K562 (cell line): ENCODE data around the gene ZNF277. TPM values are rescaled to one million over a fixed set of nuclear protein-coding genes. Genes with fewer than 3 reads are reported as not detected.

ENCODE experiments used
- ATAC-seq: fragments of 200-7000 bp; cut with Tn5 transposase; 3 replicates; pipeline ENCODE4 v1.9.1; 2020; ENCODE audit warnings: moderate library complexity
- BruUV-seq: library from RNA; stranded (reverse); fragments of 400-500 nt; replicated peaks from 2 replicates; lab custom pipeline; 2021; lab: Mats Ljungman, UMichigan
- CTCF ChIA-PET: fragments of 300-600 bp; formaldehyde crosslinking; extraction: SDS; loops from one replicate; lab custom pipeline; 2021; ENCODE audit warnings: low intra/inter-chr PET ratio; lab: Yijun Ruan, JAX
- POLR2A ChIA-PET: fragments of 300-600, 350-650 bp; sonication (Branson Sonifier 250); formaldehyde crosslinking; extraction: SDS; loops from one replicate; lab custom pipeline; 2021; ENCODE audit warnings: antibody characterized with exemption, inconsistent platforms; lab: Yijun Ruan, JAX
- DNase-seq, 4 experiments: peaks; one replicate each; pipeline versions ENCODE4 v3.0.0 to v3.0.0-alpha.2; 2011 to 2018; ENCODE audit warnings: low spot score in 3 of 4, mixed read lengths in 3 of 4; ENCODE audit errors: extremely low read depth in 1 of 4
- FAIRE-seq: peaks from 2 replicates; lab custom pipeline; 2011; peaks lifted over from hg19 to GRCh38; lab: Jason Lieb, UNC
- H2AFZ ChIP-seq: 2 replicates; pipeline ENCODE4 v1.6.0; 2011; ENCODE audit warnings: low read depth, low read length, control low read depth, inconsistent platforms
- H3K27ac ChIP-seq: fragments of 200-600 bp; 3 replicates; pipeline ENCODE4 v1.8.0; 2011; ENCODE audit warnings: low read depth, mild to moderate bottlenecking, control low read depth, inconsistent platforms, low read length, moderate library complexity, mixed read lengths; ENCODE audit errors: extremely low read depth
- H3K27me3 ChIP-seq, 2 experiments: fragments of 300-600 bp in 1 of 2; 2 replicates in 1 of 2; 3 replicates in 1 of 2; pipeline versions ENCODE4 v1.6.0 to v1.8.0; 2011; ENCODE audit warnings: inconsistent platforms in 2 of 2, low read length in 2 of 2, mild to moderate bottlenecking in 1 of 2, mixed read lengths in 1 of 2, moderate library complexity in 1 of 2; ENCODE audit not compliant: control insufficient read depth in 2 of 2, insufficient read depth in 2 of 2
- H3K36me3 ChIP-seq: fragments of 300-600 bp; 3 replicates; pipeline ENCODE4 v1.8.0; 2011; ENCODE audit warnings: mild to moderate bottlenecking, low read length, inconsistent platforms; ENCODE audit not compliant: control insufficient read depth, insufficient read depth
- H3K4me1 ChIP-seq, 2 experiments: fragments of 200-600 bp in 1 of 2; replicated peaks in 1 of 2; 2 replicates in 1 of 2; 3 replicates in 1 of 2; pipeline versions ENCODE4 v1.5.1 to v1.8.0; 2011; ENCODE audit warnings: inconsistent platforms in 2 of 2, low read length in 2 of 2, mild to moderate bottlenecking in 1 of 2, mixed read lengths in 1 of 2, moderate library complexity in 1 of 2; ENCODE audit not compliant: control insufficient read depth in 2 of 2, insufficient read depth in 2 of 2
- H3K4me2 ChIP-seq: 2 replicates; pipeline ENCODE4 v1.6.1; 2011; ENCODE audit warnings: low read length, control low read depth, inconsistent platforms, mixed read lengths; ENCODE audit not compliant: insufficient read depth
- H3K4me3 ChIP-seq: fragments of 200-600 bp; sonication (generic), shearing (Covaris generic); 2 replicates; pipeline ENCODE4 v1.5.1; 2016; ENCODE audit warnings: control low read depth, inconsistent platforms
- H3K79me2 ChIP-seq: fragments of 200-600 bp; 3 replicates; pipeline ENCODE4 v1.8.0; 2011; ENCODE audit warnings: low read length, inconsistent platforms; ENCODE audit not compliant: control insufficient read depth, insufficient read depth
- H3K9ac ChIP-seq, 2 experiments: 2 replicates each; pipeline versions ENCODE4 v1.6.0 to v1.6.1; 2011; ENCODE audit warnings: low read depth in 2 of 2, low read length in 2 of 2, control low read depth in 1 of 2, inconsistent platforms in 1 of 2, mild to moderate bottlenecking in 1 of 2, mixed read lengths in 1 of 2; ENCODE audit not compliant: insufficient read depth in 1 of 2
- H3K9me1 ChIP-seq: one replicate; pipeline ENCODE4 v1.6.0; 2011; ENCODE audit warnings: inconsistent platforms, mild to moderate bottlenecking, low read length, moderate library complexity; ENCODE audit not compliant: control insufficient read depth, insufficient read depth
- H3K9me3 ChIP-seq: replicated peaks from 2 replicates; pipeline ENCODE4 v1.5.1; 2011; ENCODE audit warnings: low read depth, low read length, inconsistent platforms; ENCODE audit not compliant: control insufficient read depth, insufficient read depth
- H4K20me1 ChIP-seq: replicated peaks from 2 replicates; pipeline ENCODE4 v1.6.1; 2011; ENCODE audit warnings: low read length, inconsistent platforms, mixed read lengths; ENCODE audit not compliant: control insufficient read depth, insufficient read depth
- ADNP ChIP-seq: fragments of 200-800 bp; sonication (Bioruptor generic); IDR thresholded peaks from 2 replicates; pipeline ENCODE4 v1.6.1; 2016; ENCODE audit warnings: missing genetic modification characterization, missing compliant biosample characterization
- EP300 ChIP-seq: IDR thresholded peaks from 2 replicates; pipeline ENCODE4 v1.6.1; 2012; ENCODE audit warnings: low read length, improper control_type of control experiment
- EZH2 ChIP-seq: IDR thresholded peaks from 2 replicates; pipeline ENCODE4 v1.6.1; 2012; ENCODE audit warnings: low read depth, mild to moderate bottlenecking, inconsistent platforms, low read length, borderline replicate concordance
- GABPB1 ChIP-seq: sonication (generic); formaldehyde crosslinking; IDR thresholded peaks from 2 replicates; pipeline ENCODE4 v1.8.0; 2022; ENCODE audit warnings: mild to moderate bottlenecking, missing genetic modification reagents
- IRF2 ChIP-seq: sonication (generic); formaldehyde crosslinking; IDR thresholded peaks from 2 replicates; pipeline ENCODE4 v1.8.1; 2022; ENCODE audit warnings: mild to moderate bottlenecking, missing genetic modification reagents
- LCOR ChIP-seq: sonication (generic); formaldehyde crosslinking; IDR thresholded peaks from 2 replicates; pipeline ENCODE4 v1.8.0; 2022; ENCODE audit warnings: mild to moderate bottlenecking, missing genetic modification reagents
- NFIC ChIP-seq: fragments of 450-650 bp; IDR thresholded peaks from 2 replicates; pipeline ENCODE4 v1.6.1; 2017; ENCODE audit warnings: mild to moderate bottlenecking, inconsistent platforms
- NFRKB ChIP-seq: fragments of 450-650 bp; IDR thresholded peaks from 2 replicates; pipeline ENCODE4 v1.6.1; 2016; ENCODE audit warnings: low read depth
- SIRT6 ChIP-seq: IDR thresholded peaks from one replicate; pipeline ENCODE4 v1.6.1; 2012; ENCODE audit warnings: low read depth, mild to moderate bottlenecking, control low read depth, inconsistent platforms, low read length, moderate library complexity
- SNIP1 ChIP-seq: fragments of 450-650 bp; IDR thresholded peaks from 2 replicates; pipeline ENCODE4 v1.7.1; 2017; ENCODE audit warnings: low read depth, mild to moderate bottlenecking
- ZEB2 ChIP-seq: fragments of 450-650 bp; IDR thresholded peaks from 2 replicates; pipeline ENCODE4 v1.6.1; 2016
- WGBS: fragments of 100-300 bp; shearing (Covaris generic); methylation state at CpG from one replicate; pipeline ENCODE4 v1.1.6; 2016; ENCODE audit warnings: low coverage, mixed read lengths; ENCODE audit not compliant: insufficient coverage; ENCODE audit errors: missing lambda C conversion rate; 5-methylcytosine and 5-hydroxymethylcytosine counted together
- in situ Hi-C: fragments of 300-500 bp; cut with MboI; formaldehyde crosslinking; loops from 4 replicates; pipeline ENCODE4 v1.15.0; 2018; ENCODE audit warnings: inconsistent platforms, mixed read lengths
- intact Hi-C: fragments of 100-400 bp; cut with micrococcal nuclease; formaldehyde crosslinking; loops from 2 replicates; pipeline ENCODE4 v1.14.2; 2022
- polyA plus RNA-seq, 8 experiments: library from polyadenylated mRNA; depleted of rRNA in 4 of 8; stranded (reverse) in 5 of 8; unstranded in 3 of 8; fragments of >200 nt; fragmentation: Nextera tagmentation in 2 of 8; fragmentation: Illumina TruSeq in 1 of 8; extraction: Ambion mirVana in 2 of 8; extraction: Trizol in 1 of 8; gene quantifications; 2 replicates each; pipeline versions ENCODE4 v1.2.1 to v1.2.3, GENCODE V29; 2011 to 2014; ENCODE audit warnings: inconsistent platforms in 1 of 8, missing spikeins in 1 of 8
- total RNA-seq, 7 experiments: library from RNA; depleted of rRNA in 6 of 7; stranded (reverse); fragments of >200 nt in 6 of 7; fragmentation: Illumina TruSeq in 2 of 7; extraction: Trizol in 2 of 7; gene quantifications; 2 replicates each; pipeline versions ENCODE4 v1.2.1 to v1.2.3, GENCODE V29; 2011 to 2021; ENCODE audit warnings: low replicate concordance in 1 of 7

Gene ZNF277
- total and polyA plus RNA-seq, 9 of the 15 experiments (the other 6 are each of a cell fraction or from before 2014, with no cell fraction given): 18.8 to 33.5 (median 27.7) TPM

GRCh38 chr7:112180223-112180622 is 26.3 kb upstream of the ZNF277 start:
- peaks cover 14 to 22% of the 10 kb centered on the region in 2 experiments; a peak in 4 of 5 replicates for H3K27me3 ChIP-seq
- ATAC-seq: no peak
- no peaks in the 10 kb centered on the region for H3K4me1 ChIP-seq
- no peaks in the 10 kb centered on the region for H3K36me3 ChIP-seq
- no peak overlapping the region for H3K4me3 ChIP-seq
- no peak overlapping the region for H2AFZ ChIP-seq
- no peak overlapping the region for H3K9ac ChIP-seq
- ChIA-PET CTCF (no interaction called here), POLR2A (no interaction called here)
- no peak for DNase-seq
- H3K4me2 ChIP-seq: no peak overlapping the region
- FAIRE-seq: no peak
- in situ Hi-C loops: no loop called here
- intact Hi-C loops: no loop called here
- H4K20me1 ChIP-seq: no peaks in the 10 kb centered on the region
- WGBS: 2% methylated on average over 4 of the region's 4 CpGs
- BruUV-seq: no TSS peak
- H3K9me1 ChIP-seq: no peaks in the 10 kb centered on the region
- H3K9me3 ChIP-seq: no peaks in the 10 kb centered on the region
- H3K27ac ChIP-seq: no peak overlapping the region
- H3K79me2 ChIP-seq: no peaks in the 10 kb centered on the region
- TF ChIP-seq EZH2 (no peak), ADNP (tag) (no peak)
- TF ChIP-seq, all 486 proteins: peak for 0

- TF ChIP-seq NFRKB (no peak), SIRT6 (no peak), EP300 (no peak), ZEB2 (no peak), LCOR (CRISPR knock-in tag) (no peak), NFIC (peak; percentile 46; the same call in 1 of the 2 replicates), IRF2 (CRISPR knock-in tag) (no peak), SNIP1 (no peak), GABPB1 (no peak)
- TF ChIP-seq, all 486 proteins: peak for 1
- intact Hi-C loops (no loop called here), in situ Hi-C loops (no loop called here)
- Histone ChIP-seq H3K9ac (no peak overlapping the region), H3K9me1 (no peaks in the 10 kb centered on the region), H3K36me3 (no peaks in the 10 kb centered on the region), H3K27ac (no peak overlapping the region), H3K27me3 (peaks cover 8 to 24% of the 10 kb centered on the region in 2 experiments; a peak in 4 of 5 replicates), H3K79me2 (no peaks in the 10 kb centered on the region), H3K9me3 (no peaks in the 10 kb centered on the region), H2AFZ (no peak overlapping the region), H3K4me3 (no peak overlapping the region), H4K20me1 (no peaks in the 10 kb centered on the region), H3K4me1 (no peaks in the 10 kb centered on the region), H3K4me2 (no peak overlapping the region)
- CTCF ChIA-PET: no interaction called here
- BruUV-seq: no TSS peak
- FAIRE-seq: no peak
- POLR2A ChIA-PET: interaction anchor here (0.6 kb wide), 1 partner anchor 139 kb away, joined by 3 read pairs; no protein-coding TSS in a partner anchor
- 1% methylated on average over 5 of the region's 5 CpGs for WGBS
- no peak for ATAC-seq
- DNase-seq: no peak
Measured at GRCh38 chr7:112182749-112183148, 23.7 kb upstream of the ZNF277 start.
